NCI-H774 (cell line): ENCODE data around the gene RWDD4.

ENCODE experiments used
- DNase-seq: peaks from one replicate; lab custom pipeline; 2025; lab: John Stamatoyannopoulos, UW

RWDD4 gene

DNA sequence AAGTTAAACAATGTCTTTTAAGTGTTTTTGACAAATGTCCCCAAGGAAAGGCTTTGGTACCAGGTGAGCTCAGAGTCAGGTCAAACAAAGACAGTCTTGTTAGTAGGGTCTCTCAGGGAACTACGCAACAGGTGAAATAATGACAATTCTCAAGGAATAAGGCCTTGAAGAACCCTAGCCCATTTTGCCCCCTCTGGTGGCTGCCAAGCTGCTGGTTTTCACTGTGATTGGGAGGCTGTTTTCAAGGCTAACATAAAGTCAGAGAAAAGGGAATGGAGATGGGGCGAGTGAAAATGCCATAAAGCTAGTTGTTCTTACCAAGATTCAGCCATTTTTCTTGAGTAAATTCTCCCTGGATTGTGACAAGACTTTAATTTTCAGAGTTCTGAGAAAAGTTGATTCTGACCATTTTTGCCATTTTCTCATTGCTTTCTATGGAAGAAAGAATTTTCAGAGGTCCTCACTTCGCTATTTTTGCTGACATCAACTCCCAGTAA, 58.7 kb downstream of the RWDD4 start:
- DNase-seq: no peak

DNA sequence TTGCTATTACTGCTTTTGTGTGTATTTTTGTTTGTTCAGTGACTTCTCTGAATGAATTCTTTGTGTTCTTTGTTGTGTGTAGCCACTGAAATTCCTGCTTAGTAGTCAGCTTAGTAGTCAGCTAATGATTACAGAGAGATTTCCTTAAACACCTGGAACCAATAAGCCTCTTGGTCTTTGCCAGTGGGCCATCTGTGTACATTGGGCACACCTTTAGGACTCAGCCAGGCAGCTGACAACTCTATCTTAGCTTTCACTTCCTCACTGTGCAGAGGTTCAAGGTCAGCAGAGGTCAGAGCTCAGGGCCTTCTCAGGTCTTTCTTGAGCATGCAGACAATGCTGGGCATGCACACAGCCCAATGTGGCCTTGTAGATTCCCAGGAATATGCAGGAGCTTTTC, 59.3 kb downstream of the RWDD4 start:
- no peak for DNase-seq

DNA sequence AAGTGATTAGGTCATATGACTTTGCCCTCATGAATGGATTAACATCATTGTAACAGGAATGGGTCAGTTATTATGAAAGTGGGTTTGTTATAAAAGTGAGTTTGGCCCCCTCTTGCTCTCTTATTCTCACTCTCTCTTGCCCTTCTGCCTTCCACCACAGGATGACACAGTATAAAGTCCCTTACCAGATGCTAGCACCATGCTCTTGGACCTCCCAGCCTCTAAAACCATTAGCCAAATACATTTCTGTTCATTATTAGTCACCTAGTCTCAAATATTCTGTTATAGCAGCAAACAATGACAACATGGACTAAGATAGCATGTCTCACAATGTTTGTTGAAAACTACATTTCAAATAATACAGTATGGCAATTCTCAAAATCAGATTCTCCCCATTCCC, 59.7 kb downstream of the RWDD4 start:
- DNase-seq: no peak

DNA sequence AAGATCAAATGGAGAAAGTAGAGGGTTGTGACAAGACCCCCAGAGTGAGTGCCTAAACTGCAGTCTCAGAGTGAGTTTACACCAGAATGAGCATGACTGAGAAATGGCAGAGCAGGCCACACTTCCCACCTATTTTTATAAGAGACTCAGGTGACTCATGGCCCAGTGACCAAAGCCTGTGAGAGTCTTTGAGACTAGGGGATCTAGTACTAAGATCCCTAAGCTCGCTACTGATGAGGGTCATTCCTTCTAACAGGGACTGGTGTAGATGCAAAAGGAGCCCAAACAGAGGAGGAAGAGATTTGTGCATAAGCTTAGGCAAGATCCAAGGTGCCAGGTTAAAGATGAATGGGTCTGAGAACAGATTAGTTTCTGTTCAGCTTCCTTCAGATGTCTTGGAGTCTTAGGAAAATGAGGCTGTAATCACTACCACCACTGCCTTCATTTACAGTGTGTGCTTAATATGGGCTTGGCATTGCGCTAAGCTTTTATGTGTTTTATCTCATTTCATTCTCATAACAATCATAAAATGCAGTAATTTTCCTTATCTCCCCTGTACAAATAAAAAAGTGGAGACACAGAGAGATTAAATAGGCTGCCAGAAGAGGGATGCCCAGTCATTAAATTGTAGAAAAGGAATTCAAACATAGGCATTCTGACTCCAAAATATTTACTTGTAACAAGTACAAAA, 62.8 kb downstream of the RWDD4 start:
- DNase-seq: no peak

DNA sequence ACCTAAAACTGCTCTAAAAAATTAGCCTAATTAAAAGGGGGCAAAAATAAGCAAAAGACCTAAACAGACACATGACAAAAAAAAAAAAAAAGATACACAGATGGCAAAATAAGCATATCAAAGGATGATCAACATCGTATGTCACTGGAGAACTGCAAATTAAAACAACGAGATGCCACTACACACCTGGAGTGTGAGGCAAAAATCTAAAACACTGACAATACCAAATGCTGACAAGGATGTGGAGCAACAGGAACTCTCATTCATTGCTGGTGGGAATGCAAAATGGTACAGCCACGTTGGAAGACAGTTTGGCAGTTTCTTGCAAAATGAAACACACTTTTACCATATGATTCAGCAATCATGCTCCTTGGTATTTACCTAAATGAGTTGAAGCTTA, 64.2 kb downstream of the RWDD4 start:
- DNase-seq: no peak

DNA sequence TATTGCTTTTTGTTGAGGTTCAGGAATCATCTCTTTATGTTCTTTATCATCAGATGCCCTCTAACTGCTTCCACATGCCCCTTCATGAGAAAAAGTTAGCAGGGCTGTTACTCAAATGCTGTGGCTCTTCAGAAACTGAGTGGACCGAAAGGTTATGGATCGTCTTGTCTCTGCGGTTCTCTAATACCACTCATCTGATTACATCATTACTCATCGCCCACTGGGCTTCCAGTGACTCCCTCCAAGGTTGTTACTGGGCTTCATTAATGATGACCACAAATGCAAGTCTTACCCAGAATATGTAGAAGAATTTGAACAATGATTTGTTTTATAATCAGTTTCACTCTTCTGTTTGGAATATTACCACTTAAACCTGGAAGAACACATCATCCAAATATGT, 67.7 kb downstream of the RWDD4 start:
- DNase-seq: no peak
